VCaP (cell line): ENCODE results near the gene PLCG2.
"Not testable (repeated sequence)": the region's sequence is repeated elsewhere in the genome, so short reads cannot be mapped to it uniquely, and the experiment has no call there.

Source experiments
- H3K27ac ChIP-seq: fragments of 450-650 bp; 2 replicates; pipeline ENCODE4 v1.5.1; 2017
- TF ChIP-seq, protein P1 (sequence below): fragments of 450-650 bp; conservative IDR thresholded peaks from 2 replicates; pipeline ENCODE4 v1.5.1; 2017; ENCODE audit warnings: mild to moderate bottlenecking, moderate library complexity

PLCG2 gene

DNA sequence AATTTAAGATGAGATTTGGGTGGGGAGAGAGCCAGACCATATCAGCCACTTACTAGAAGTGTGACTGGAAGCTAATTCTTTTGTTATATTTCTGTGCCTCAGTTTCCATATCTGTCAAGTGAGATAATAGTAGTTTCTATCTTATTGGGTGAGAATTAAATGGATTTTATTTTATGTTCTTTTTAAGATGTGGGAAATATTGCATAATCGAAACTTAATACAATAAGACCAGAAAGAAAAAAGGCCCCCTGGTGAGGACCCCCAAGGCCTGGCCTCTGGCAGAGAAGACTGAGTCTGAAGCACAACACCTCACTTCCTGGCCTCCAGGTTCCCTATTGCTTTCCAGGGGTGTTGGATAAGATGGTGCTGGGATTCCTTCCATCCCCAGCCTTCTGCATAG, 13.7 kb downstream of the PLCG2 start:
- no peak overlapping the region for H3K27ac ChIP-seq
- TF ChIP-seq, protein P1, sequence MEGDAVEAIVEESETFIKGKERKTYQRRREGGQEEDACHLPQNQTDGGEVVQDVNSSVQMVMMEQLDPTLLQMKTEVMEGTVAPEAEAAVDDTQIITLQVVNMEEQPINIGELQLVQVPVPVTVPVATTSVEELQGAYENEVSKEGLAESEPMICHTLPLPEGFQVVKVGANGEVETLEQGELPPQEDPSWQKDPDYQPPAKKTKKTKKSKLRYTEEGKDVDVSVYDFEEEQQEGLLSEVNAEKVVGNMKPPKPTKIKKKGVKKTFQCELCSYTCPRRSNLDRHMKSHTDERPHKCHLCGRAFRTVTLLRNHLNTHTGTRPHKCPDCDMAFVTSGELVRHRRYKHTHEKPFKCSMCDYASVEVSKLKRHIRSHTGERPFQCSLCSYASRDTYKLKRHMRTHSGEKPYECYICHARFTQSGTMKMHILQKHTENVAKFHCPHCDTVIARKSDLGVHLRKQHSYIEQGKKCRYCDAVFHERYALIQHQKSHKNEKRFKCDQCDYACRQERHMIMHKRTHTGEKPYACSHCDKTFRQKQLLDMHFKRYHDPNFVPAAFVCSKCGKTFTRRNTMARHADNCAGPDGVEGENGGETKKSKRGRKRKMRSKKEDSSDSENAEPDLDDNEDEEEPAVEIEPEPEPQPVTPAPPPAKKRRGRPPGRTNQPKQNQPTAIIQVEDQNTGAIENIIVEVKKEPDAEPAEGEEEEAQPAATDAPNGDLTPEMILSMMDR, result no peak

- no peak overlapping the region for H3K27ac ChIP-seq
- TF ChIP-seq, protein P1, result no peak
Measured at GRCh38 chr16:81795193-81795592, 16.1 kb downstream of the PLCG2 start.

GRCh38 chr16:81796035-81796434, 16.9 kb downstream of the PLCG2 start:
- H3K27ac ChIP-seq, result no peak overlapping the region
- TF ChIP-seq, protein P1, result no peak

- TF ChIP-seq, protein P1, result no peak
- no peak overlapping the region for H3K27ac ChIP-seq
Measured at GRCh38 chr16:81796583-81797346, 17.7 kb downstream of the PLCG2 start.

DNA sequence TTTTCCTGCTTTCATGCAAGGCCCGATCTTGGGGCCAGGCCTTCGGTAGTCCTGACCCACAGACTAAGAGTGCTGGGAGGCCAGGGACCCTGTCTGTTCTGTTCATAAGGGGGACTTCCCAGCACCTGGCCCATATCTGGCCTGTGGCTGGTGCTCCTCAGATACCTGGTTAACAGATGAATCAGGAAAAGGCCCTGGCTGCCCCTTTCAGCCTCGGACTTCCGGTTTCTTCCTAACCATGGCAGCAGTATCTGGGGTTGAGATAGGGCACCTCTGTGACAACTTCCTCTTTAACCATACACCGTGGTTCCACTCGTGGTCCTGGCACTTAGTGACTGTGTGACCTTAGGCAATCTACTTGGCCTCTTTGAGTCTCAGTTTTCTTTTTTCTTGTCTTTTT, 18.4 kb downstream of the PLCG2 start:
- no peak overlapping the region for H3K27ac ChIP-seq
- TF ChIP-seq, protein P1, result no peak

- TF ChIP-seq, protein P1, result no peak
Measured at GRCh38 chr16:81798311-81799137, 19.4 kb downstream of the PLCG2 start.

DNA sequence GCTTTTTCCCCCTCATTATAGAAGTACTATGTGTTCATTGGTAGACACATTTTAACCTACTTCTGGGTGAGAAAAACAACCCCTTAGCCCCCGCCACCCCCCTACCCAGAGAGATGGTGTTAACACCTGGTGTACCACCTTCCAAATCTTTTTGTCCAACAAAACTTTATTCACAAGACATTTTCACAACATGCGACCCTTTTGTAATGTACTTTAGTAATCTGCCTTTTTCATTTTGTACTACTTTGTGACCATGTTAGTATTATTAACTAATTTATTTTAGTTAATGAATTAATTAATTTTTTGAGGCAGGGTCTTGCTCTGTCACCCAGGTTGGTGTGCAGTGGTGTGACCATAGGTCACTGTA, 20.0 kb downstream of the PLCG2 start:
- TF ChIP-seq, protein P1, result no peak
- H3K27ac ChIP-seq, result no peak overlapping the region

More at GRCh38 chr16:81798311-81799137, 19.4 kb downstream of the PLCG2 start:
- no peak overlapping the region for H3K27ac ChIP-seq

GRCh38 chr16:81801724-81802123, 22.6 kb downstream of the PLCG2 start:
- H3K27ac ChIP-seq, result not testable (repeated sequence)
